B cell (primary cell): ENCODE results near the gene ARHGAP20.

ENCODE experiments used
- CTCF ChIP-seq: fragments of 200-600 bp; IDR thresholded peaks from one replicate; pipeline ENCODE4 v1.8.0; 2022; ENCODE audit warnings: antibody characterized with exemption, mild to moderate bottlenecking
- EZH2 ChIP-seq: IDR thresholded peaks from 2 replicates; pipeline ENCODE4 v1.6.1; 2012; ENCODE audit warnings: borderline replicate concordance, low read depth, mild to moderate bottlenecking, moderate library complexity, low read length; ENCODE audit not compliant: insufficient read depth, poor library complexity, severe bottlenecking

- TF ChIP-seq CTCF (no peak), EZH2 (no peak)
These were observed 48.9 kb upstream of the ARHGAP20 start for GRCh38 chr11:110761131-110761530.
